ENCODE measurements around the gene MAN1C1.

GRCh38 chr1:25647863-25648262, 31.3 kb downstream of the MAN1C1 start:
- TF ChIP-seq CTCF (IDR thresholded peaks at IDR 0.05) (no peak), EP300 (IDR thresholded peaks at IDR 0.05) (no peak)
